A549 (cell line): Measurements from ENCODE around the gene SETD4. TPM values are rescaled to one million over a fixed set of nuclear protein-coding genes. Genes with fewer than 3 reads are reported as not detected.

Experiments
- ATAC-seq, 2 experiments: fragments of 200-7000 bp in 1 of 2; fragments of >200 bp in 1 of 2; cut with Nextera tagmentation in 1 of 2; cut with Tn5 transposase in 1 of 2; 3 replicates each; pipeline versions ENCODE4 v1.8.0 to v1.9.1; 2018 to 2020; ENCODE audit warnings: mild to moderate bottlenecking in 1 of 2, moderate library complexity in 1 of 2
- CTCF ChIA-PET: fragments of 300-600 bp; sonication (Branson Sonifier 250); formaldehyde crosslinking; extraction: SDS; loops from one replicate; lab custom pipeline; 2021; ENCODE audit warnings: antibody characterized with exemption, inconsistent platforms; lab: Yijun Ruan, JAX
- POLR2A ChIA-PET: fragments of 350-600 bp; formaldehyde crosslinking; extraction: SDS; loops from one replicate; lab custom pipeline; 2021; ENCODE audit warnings: antibody characterized with exemption, inconsistent platforms; lab: Yijun Ruan, JAX
- DNase-seq, 2 experiments: peaks; one replicate each; pipeline versions ENCODE4 v3.0.0 to v3.0.0-alpha.2; 2011 to 2016; ENCODE audit warnings: low read depth in 1 of 2, low spot score in 1 of 2
- FAIRE-seq: peaks from 2 replicates; lab custom pipeline; 2011; peaks lifted over from hg19 to GRCh38; lab: Jason Lieb, UNC
- H3K27ac ChIP-seq, 2 experiments: fragments of >200 bp; sonication (Bioruptor Twin); formaldehyde crosslinking; 3 replicates each; pipeline ENCODE4 v1.5.1; 2016 to 2017
- H3K4me1 ChIP-seq: fragments of >200 bp; sonication (Bioruptor Twin); formaldehyde crosslinking; 3 replicates; pipeline ENCODE4 v1.6.1; 2016
- H3K4me2 ChIP-seq: fragments of >200 bp; sonication (Bioruptor Twin); formaldehyde crosslinking; 3 replicates; pipeline ENCODE4 v1.6.1; 2016
- H3K4me3 ChIP-seq: fragments of >200 bp; sonication (Bioruptor Twin); formaldehyde crosslinking; 3 replicates; pipeline ENCODE4 v1.5.1; 2016
- H3K9me3 ChIP-seq: fragments of >200 bp; sonication (Bioruptor Twin); formaldehyde crosslinking; 3 replicates; pipeline ENCODE4 v1.6.1; 2016
- CBX8 ChIP-seq: fragments of 200-600 bp; sonication (generic); IDR thresholded peaks from 2 replicates; pipeline ENCODE4 v1.6.1; 2016
- CHD4 ChIP-seq: fragments of 200-600 bp; sonication (generic); IDR thresholded peaks from 2 replicates; pipeline ENCODE4 v1.6.1; 2016; ENCODE audit warnings: antibody characterized with exemption, mild to moderate bottlenecking, borderline replicate concordance
- EP300 ChIP-seq, 2 experiments: fragments of >200 bp; sonication (Bioruptor Twin); formaldehyde crosslinking; IDR thresholded peaks; 2 replicates in 1 of 2; 3 replicates in 1 of 2; pipeline ENCODE4 v1.6.1; 2016 to 2017
- ESRRA ChIP-seq: fragments of 150-350 bp; IDR thresholded peaks from 2 replicates; pipeline ENCODE4 v1.6.1; 2014; ENCODE audit warnings: mild to moderate bottlenecking, low read length, borderline replicate concordance
- FOXS1 ChIP-seq: fragments of 250-450 bp; sonication (Bioruptor Pico); IDR thresholded peaks from 2 replicates; pipeline ENCODE4 v1.5.0; 2020; ENCODE audit warnings: mild to moderate bottlenecking, moderate library complexity
- GATA3 ChIP-seq: IDR thresholded peaks from 2 replicates; pipeline ENCODE4 v1.6.1; 2012; ENCODE audit warnings: borderline replicate concordance
- HDAC2 ChIP-seq: fragments of 200-600 bp; sonication (generic); IDR thresholded peaks from 2 replicates; pipeline ENCODE4 v1.6.1; 2016
- HEYL ChIP-seq: fragments of 250-450 bp; sonication (Bioruptor Pico); IDR thresholded peaks from 2 replicates; pipeline ENCODE4 v1.8.0; 2021; ENCODE audit warnings: mild to moderate bottlenecking, moderate library complexity
- HOXA7 ChIP-seq: fragments of 250-450 bp; sonication (Bioruptor Pico); IDR thresholded peaks from 2 replicates; pipeline ENCODE4 v1.5.0; 2020; ENCODE audit warnings: mild to moderate bottlenecking, moderate library complexity
- HOXB5 ChIP-seq: fragments of 250-450 bp; sonication (Bioruptor Pico); IDR thresholded peaks from 2 replicates; pipeline ENCODE4 v1.5.0; 2020; ENCODE audit warnings: mild to moderate bottlenecking, moderate library complexity
- JUNB ChIP-seq: fragments of >200 bp; sonication (Bioruptor Twin); formaldehyde crosslinking; IDR thresholded peaks from 2 replicates; pipeline ENCODE4 v1.6.1; 2016
- KDM1A ChIP-seq: fragments of 200-600 bp; sonication (generic); IDR thresholded peaks from 2 replicates; pipeline ENCODE4 v1.6.1; 2016; ENCODE audit warnings: low read depth, mild to moderate bottlenecking
- KDM5A ChIP-seq: fragments of 200-600 bp; sonication (generic); IDR thresholded peaks from 2 replicates; pipeline ENCODE4 v1.6.1; 2016; ENCODE audit warnings: antibody characterized with exemption, mild to moderate bottlenecking
- MAZ ChIP-seq: fragments of 150-350 bp; IDR thresholded peaks from 2 replicates; pipeline ENCODE4 v1.6.1; 2014; ENCODE audit warnings: antibody characterized with exemption, low read depth, low read length, borderline replicate concordance
- MYC ChIP-seq: IDR thresholded peaks from 2 replicates; pipeline ENCODE4 v1.6.1; 2012; ENCODE audit warnings: mild to moderate bottlenecking, inconsistent platforms, low read length, improper control_type of control experiment, borderline replicate concordance
- NPAS2 ChIP-seq: fragments of 250-450 bp; sonication (Bioruptor Pico); IDR thresholded peaks from 2 replicates; pipeline ENCODE4 v1.8.0; 2022; ENCODE audit warnings: mild to moderate bottlenecking, moderate library complexity, borderline replicate concordance
- NR3C1 ChIP-seq: fragments of >200 bp; sonication (Bioruptor Twin); formaldehyde crosslinking; IDR thresholded peaks from 3 replicates; pipeline ENCODE4 v1.6.1; 2017
- PHF8 ChIP-seq: fragments of 200-600 bp; sonication (generic); IDR thresholded peaks from 2 replicates; pipeline ENCODE4 v1.6.1; 2016; ENCODE audit warnings: low read depth, mild to moderate bottlenecking, antibody characterized with exemption, moderate library complexity, borderline replicate concordance
- RAD21 ChIP-seq, 2 experiments: fragments of >200 bp in 1 of 2; sonication (Bioruptor Twin) in 1 of 2; formaldehyde crosslinking in 1 of 2; IDR thresholded peaks in 1 of 2; conservative IDR thresholded peaks in 1 of 2; 2 replicates in 1 of 2; 3 replicates in 1 of 2; pipeline ENCODE4 v1.6.1; 2012 to 2018; ENCODE audit warnings: inconsistent platforms in 1 of 2
- RARB ChIP-seq: fragments of 250-450 bp; sonication (Bioruptor Pico); IDR thresholded peaks from 2 replicates; pipeline ENCODE4 v1.8.0; 2021; ENCODE audit warnings: mild to moderate bottlenecking, moderate library complexity
- RCOR1 ChIP-seq: fragments of 150-350 bp; IDR thresholded peaks from 2 replicates; pipeline ENCODE4 v1.6.1; 2014; ENCODE audit warnings: antibody characterized with exemption, low read length, low read depth
- RFX5 ChIP-seq: fragments of 450-650 bp; IDR thresholded peaks from 2 replicates; pipeline ENCODE4 v1.7.1; 2014; ENCODE audit warnings: antibody characterized with exemption, mild to moderate bottlenecking, moderate library complexity
- RNF2 ChIP-seq: fragments of 200-600 bp; sonication (generic); IDR thresholded peaks from 2 replicates; pipeline ENCODE4 v1.6.1; 2016; ENCODE audit warnings: low read depth, mild to moderate bottlenecking, antibody characterized with exemption, moderate library complexity, borderline replicate concordance
- SMC3 ChIP-seq: fragments of >200 bp; sonication (Bioruptor Twin); formaldehyde crosslinking; IDR thresholded peaks from 3 replicates; pipeline ENCODE4 v1.6.1; 2018; ENCODE audit warnings: inconsistent platforms
- SREBF2 ChIP-seq: fragments of 450-650 bp; IDR thresholded peaks from 2 replicates; pipeline ENCODE4 v1.6.1; 2014; ENCODE audit warnings: mild to moderate bottlenecking, moderate library complexity
- TP53 ChIP-seq: fragments of 250-450 bp; sonication (Bioruptor Pico); IDR thresholded peaks from 2 replicates; pipeline ENCODE4 v1.5.0; 2021; ENCODE audit warnings: mild to moderate bottlenecking, moderate library complexity
- WGBS: methylation state at CpG from one replicate; pipeline ENCODE4 v1.1.6; 2017; ENCODE audit errors: missing lambda C conversion rate; 5-methylcytosine and 5-hydroxymethylcytosine counted together
- polyA plus RNA-seq, 4 experiments: library from polyadenylated mRNA; depleted of rRNA in 3 of 4; stranded (reverse); fragments of >200 nt; fragmentation: RNase III in 1 of 4; extraction: RNeasy Plus Mini Kit Qiagen cat#74134 plus additional on column Dnase treatment in 1 of 4; gene quantifications; 2 replicates in 3 of 4; 3 replicates in 1 of 4; pipeline ENCODE4 v1.2.3, GENCODE V29; 2011 to 2017
- TF ChIP-seq, protein P1 (sequence below): fragments of >200 bp; sonication (Bioruptor Twin); formaldehyde crosslinking; IDR thresholded peaks from 2 replicates; pipeline ENCODE4 v1.6.1; 2016
- TF ChIP-seq, protein P2 (sequence below): fragments of 450-650 bp; IDR thresholded peaks from 2 replicates; pipeline ENCODE4 v1.6.1; 2014; ENCODE audit warnings: antibody characterized with exemption
- TF ChIP-seq, protein P3 (sequence below): IDR thresholded peaks from 2 replicates; pipeline ENCODE4 v1.6.1; 2012
- TF ChIP-seq, protein P4 (sequence below): IDR thresholded peaks from 2 replicates; pipeline ENCODE4 v1.6.1; 2012; ENCODE audit warnings: low read depth, borderline replicate concordance
- TF ChIP-seq, protein P5 (sequence below): fragments of 250-450 bp; sonication (Bioruptor Pico); IDR thresholded peaks from 2 replicates; pipeline ENCODE4 v1.5.0; 2021; ENCODE audit warnings: mild to moderate bottlenecking, moderate library complexity, borderline replicate concordance
- TF ChIP-seq, protein P6 (sequence below): fragments of 250-450 bp; sonication (Bioruptor Pico); IDR thresholded peaks from 2 replicates; pipeline ENCODE4 v1.5.0; 2020; ENCODE audit warnings: low read depth, mild to moderate bottlenecking, moderate library complexity
- TF ChIP-seq, protein P7 (sequence below): fragments of >200 bp; sonication (Bioruptor Twin); formaldehyde crosslinking; IDR thresholded peaks from 3 replicates; pipeline ENCODE4 v1.6.1; 2016

The SETD4 gene
- polyA plus RNA-seq, 2 of the 4 experiments (the other 2 are of a cell fraction) = 10.3 to 17.1 TPM

DNA sequence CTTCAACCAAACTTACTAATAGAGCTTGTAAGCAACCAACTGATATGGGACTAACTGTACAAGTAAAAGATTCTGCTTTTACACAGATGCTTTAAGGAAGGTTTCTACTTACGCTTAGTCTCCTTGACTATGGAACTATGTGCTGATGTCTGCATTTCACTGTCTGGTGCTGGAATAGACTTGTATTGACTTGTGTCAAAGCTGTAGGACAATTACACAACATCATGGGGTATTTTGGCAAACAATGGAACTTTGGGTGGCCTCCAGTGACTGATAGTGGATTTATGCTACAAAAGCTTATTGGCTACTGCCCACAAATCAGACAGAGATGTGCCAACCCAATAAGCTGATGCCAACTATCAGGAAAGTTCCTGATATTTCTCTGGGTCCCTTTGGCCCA is 20.1 kb upstream of the SETD4 start (continued):
- TF ChIP-seq, protein P1, sequence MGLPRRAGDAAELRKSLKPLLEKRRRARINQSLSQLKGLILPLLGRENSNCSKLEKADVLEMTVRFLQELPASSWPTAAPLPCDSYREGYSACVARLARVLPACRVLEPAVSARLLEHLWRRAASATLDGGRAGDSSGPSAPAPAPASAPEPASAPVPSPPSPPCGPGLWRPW = no peak
- no peak for TF ChIP-seq NR3C1

DNA sequence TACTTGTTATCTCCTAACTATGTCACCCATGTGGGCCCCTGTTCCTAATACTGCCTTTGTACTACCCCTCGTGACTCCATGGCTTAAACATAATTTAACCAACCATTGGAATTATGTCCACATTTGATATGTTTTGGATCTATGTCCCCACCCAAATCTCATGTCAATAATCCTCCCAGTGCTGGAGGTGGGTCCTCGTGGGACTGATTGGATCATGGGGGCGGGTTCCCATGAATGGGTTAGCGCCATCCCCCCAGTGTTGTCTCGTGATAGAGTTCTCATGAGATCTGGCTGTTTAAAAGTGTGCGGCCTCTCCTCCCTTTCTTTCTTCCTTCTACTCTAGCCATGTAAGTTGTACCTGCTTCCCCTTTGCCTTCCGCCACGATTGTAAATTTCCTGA is 19.3 kb upstream of the SETD4 start:
- ATAC-seq (no peak), DNase-seq (no peak), FAIRE-seq (no peak)
- ChIA-PET CTCF (no interaction called here), POLR2A (no interaction called here)
- Histone ChIP-seq H3K9me3 (no peaks in the 10 kb centered on the region), H3K4me3 (no peak overlapping the region), H3K4me2 (no peak overlapping the region), H3K27ac (no peak overlapping the region), H3K4me1 (peaks cover 8% of the 10 kb centered on the region; the same call in 1 of the 3 replicates)
- TF ChIP-seq GATA3 (no peak), PHF8 (no peak), HEYL (CRISPR knock-in tag) (no peak), MYC (no peak), RFX5 (no peak), TP53 (CRISPR knock-in tag) (no peak), CBX8 (no peak), CHD4 (no peak), NPAS2 (CRISPR knock-in tag) (no peak), ESRRA (no peak), HDAC2 (no peak), SMC3 (no peak), EP300 (IDR thresholded peaks at IDR 0.05) (no peak), FOXS1 (no peak), RARB (CRISPR knock-in tag) (no peak), SREBF2 (no peak)
- TF ChIP-seq, protein P2, sequence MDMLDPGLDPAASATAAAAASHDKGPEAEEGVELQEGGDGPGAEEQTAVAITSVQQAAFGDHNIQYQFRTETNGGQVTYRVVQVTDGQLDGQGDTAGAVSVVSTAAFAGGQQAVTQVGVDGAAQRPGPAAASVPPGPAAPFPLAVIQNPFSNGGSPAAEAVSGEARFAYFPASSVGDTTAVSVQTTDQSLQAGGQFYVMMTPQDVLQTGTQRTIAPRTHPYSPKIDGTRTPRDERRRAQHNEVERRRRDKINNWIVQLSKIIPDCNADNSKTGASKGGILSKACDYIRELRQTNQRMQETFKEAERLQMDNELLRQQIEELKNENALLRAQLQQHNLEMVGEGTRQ = no peak
- TF ChIP-seq, protein P3, sequence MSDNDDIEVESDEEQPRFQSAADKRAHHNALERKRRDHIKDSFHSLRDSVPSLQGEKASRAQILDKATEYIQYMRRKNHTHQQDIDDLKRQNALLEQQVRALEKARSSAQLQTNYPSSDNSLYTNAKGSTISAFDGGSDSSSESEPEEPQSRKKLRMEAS = no peak
- TF ChIP-seq, protein P4, sequence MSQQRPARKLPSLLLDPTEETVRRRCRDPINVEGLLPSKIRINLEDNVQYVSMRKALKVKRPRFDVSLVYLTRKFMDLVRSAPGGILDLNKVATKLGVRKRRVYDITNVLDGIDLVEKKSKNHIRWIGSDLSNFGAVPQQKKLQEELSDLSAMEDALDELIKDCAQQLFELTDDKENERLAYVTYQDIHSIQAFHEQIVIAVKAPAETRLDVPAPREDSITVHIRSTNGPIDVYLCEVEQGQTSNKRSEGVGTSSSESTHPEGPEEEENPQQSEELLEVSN = no peak
- TF ChIP-seq, protein P5, sequence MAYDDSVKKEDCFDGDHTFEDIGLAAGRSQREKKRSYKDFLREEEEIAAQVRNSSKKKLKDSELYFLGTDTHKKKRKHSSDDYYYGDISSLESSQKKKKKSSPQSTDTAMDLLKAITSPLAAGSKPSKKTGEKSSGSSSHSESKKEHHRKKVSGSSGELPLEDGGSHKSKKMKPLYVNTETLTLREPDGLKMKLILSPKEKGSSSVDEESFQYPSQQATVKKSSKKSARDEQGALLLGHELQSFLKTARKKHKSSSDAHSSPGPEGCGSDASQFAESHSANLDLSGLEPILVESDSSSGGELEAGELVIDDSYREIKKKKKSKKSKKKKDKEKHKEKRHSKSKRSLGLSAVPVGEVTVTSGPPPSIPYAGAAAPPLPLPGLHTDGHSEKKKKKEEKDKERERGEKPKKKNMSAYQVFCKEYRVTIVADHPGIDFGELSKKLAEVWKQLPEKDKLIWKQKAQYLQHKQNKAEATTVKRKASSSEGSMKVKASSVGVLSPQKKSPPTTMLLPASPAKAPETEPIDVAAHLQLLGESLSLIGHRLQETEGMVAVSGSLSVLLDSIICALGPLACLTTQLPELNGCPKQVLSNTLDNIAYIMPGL (CRISPR knock-in tag) = no peak
- WGBS = 64% methylated on average over 8 of the region's 8 CpGs

DNA sequence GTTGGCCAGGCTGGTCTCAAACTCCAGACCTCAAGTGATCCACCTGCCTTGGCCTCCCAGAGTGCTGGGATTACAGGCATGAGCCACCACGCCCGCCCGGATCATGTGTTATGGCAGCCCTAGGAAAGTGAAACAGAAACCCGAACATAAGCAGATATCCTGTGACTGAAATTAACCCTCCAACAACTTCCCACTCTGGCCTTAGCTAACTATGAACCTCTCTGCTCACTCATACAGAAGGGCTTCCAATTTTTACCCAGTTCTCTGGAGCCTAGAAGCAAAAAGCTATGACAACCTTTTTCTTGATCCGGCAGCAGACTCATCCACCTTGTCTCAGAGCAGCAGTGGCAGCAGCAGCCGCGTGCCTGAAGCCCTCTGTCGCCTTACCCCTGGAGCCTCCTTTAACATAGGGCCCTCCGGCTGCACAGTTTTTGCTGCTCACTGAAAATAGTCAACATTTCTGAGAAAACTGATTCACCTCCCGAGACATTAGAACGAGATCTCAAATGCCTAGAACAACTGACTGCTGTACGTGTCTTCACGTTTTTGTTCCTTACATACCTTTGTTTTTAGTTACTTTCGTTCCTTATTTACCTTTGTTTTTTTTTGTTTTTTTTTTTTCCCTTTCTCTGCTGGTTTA is 18.8 kb upstream of the SETD4 start:
- ChIA-PET POLR2A (no interaction called here), CTCF (no interaction called here)
- no peak for ATAC-seq
- TF ChIP-seq CBX8 (no peak), RNF2 (no peak), RAD21 (conservative IDR thresholded peaks at IDR 0.05 in 1 of 2, IDR thresholded peaks at IDR 0.05 in 1 of 2) (no peak), JUNB (no peak), KDM5A (no peak), HOXA7 (CRISPR knock-in tag) (no peak), KDM1A (no peak), SREBF2 (no peak), HOXB5 (CRISPR knock-in tag) (no peak), RCOR1 (no peak), TP53 (CRISPR knock-in tag) (no peak), HEYL (CRISPR knock-in tag) (no peak), MAZ (no peak)
- TF ChIP-seq, protein P6, sequence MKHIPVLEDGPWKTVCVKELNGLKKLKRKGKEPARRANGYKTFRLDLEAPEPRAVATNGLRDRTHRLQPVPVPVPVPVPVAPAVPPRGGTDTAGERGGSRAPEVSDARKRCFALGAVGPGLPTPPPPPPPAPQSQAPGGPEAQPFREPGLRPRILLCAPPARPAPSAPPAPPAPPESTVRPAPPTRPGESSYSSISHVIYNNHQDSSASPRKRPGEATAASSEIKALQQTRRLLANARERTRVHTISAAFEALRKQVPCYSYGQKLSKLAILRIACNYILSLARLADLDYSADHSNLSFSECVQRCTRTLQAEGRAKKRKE = no peak
- TF ChIP-seq, protein P7, sequence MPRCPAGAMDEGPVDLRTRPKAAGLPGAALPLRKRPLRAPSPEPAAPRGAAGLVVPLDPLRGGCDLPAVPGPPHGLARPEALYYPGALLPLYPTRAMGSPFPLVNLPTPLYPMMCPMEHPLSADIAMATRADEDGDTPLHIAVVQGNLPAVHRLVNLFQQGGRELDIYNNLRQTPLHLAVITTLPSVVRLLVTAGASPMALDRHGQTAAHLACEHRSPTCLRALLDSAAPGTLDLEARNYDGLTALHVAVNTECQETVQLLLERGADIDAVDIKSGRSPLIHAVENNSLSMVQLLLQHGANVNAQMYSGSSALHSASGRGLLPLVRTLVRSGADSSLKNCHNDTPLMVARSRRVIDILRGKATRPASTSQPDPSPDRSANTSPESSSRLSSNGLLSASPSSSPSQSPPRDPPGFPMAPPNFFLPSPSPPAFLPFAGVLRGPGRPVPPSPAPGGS = no peak

More for the DNA sequence above, 18.8 kb upstream of the SETD4 start:
- Histone ChIP-seq H3K4me3 (no peak overlapping the region), H3K4me1 (peaks cover 8% of the 10 kb centered on the region; the same call in 1 of the 3 replicates), H3K4me2 (no peak overlapping the region), H3K9me3 (no peaks in the 10 kb centered on the region), H3K27ac (no peak overlapping the region)
- no peak for DNase-seq
- 84% methylated on average over 13 of the region's 14 CpGs for WGBS
- FAIRE-seq = no peak
